ENCODE measurements around the gene KDELR3.

- TF ChIP-seq CTCF (conservative IDR thresholded peaks at IDR 0.05) (peak; percentile 23; the same call in 1 of the 2 replicates), EZH2 (IDR thresholded peaks at IDR 0.05; ENCODE audit: low read depth) (no peak)
These were observed 37.7 kb downstream of the KDELR3 start for GRCh38 chr22:38505541-38506117.

Data from PC-9 (cell line).